SU-DHL-6 (cell line): ENCODE data around the gene TOMM34.

ENCODE experiments used
- H2AFZ ChIP-seq: fragments of 200-600 bp; sonication (generic); 2 replicates; pipeline ENCODE4 v1.6.1; 2014; ENCODE audit warnings: low read depth, mild to moderate bottlenecking, moderate library complexity, mixed read lengths, antibody characterized with exemption, low read length; ENCODE audit not compliant: severe bottlenecking
- H3F3A ChIP-seq: fragments of 200-600 bp; shearing (Covaris generic); 2 replicates; pipeline ENCODE4 v1.6.0; 2016; ENCODE audit warnings: antibody characterized with exemption, mild to moderate bottlenecking; ENCODE audit not compliant: insufficient read depth
- H3K27ac ChIP-seq: fragments of 200-600 bp; sonication (generic); 2 replicates; pipeline ENCODE4 v1.5.1; 2016; ENCODE audit warnings: low read depth, mild to moderate bottlenecking, low read length, moderate library complexity, mixed read lengths
- H3K27me3 ChIP-seq: fragments of 200-600 bp; sonication (generic), shearing (Covaris generic); 2 replicates; pipeline ENCODE4 v1.6.0; 2014; ENCODE audit warnings: mild to moderate bottlenecking, low read length
- H3K36me3 ChIP-seq: fragments of 200-600 bp; sonication (generic); 2 replicates; pipeline ENCODE4 v1.6.1; 2014; ENCODE audit warnings: mild to moderate bottlenecking, low read length, mixed read lengths
- H3K4me2 ChIP-seq: fragments of 300-600, 200-600 bp; shearing (Covaris generic), sonication (generic); 2 replicates; pipeline ENCODE4 v1.6.0; 2014; ENCODE audit warnings: low read length, low read depth, mild to moderate bottlenecking; ENCODE audit not compliant: poor library complexity, severe bottlenecking
- H3K4me3 ChIP-seq: fragments of 200-600 bp; sonication (generic); 2 replicates; pipeline ENCODE4 v1.5.1; 2014; ENCODE audit warnings: antibody characterized with exemption, low read length, mild to moderate bottlenecking, mixed read lengths; ENCODE audit not compliant: insufficient read depth, poor library complexity, severe bottlenecking
- H3K79me2 ChIP-seq: fragments of 200-600 bp; sonication (generic); 2 replicates; pipeline ENCODE4 v1.6.1; 2014; ENCODE audit warnings: mild to moderate bottlenecking, low read length, moderate library complexity; ENCODE audit not compliant: insufficient read depth
- H3K9ac ChIP-seq: fragments of 200-600 bp; sonication (generic); 2 replicates; pipeline ENCODE4 v1.7.0; 2014; ENCODE audit warnings: mild to moderate bottlenecking, low read length
- H3K9me2 ChIP-seq: fragments of 200-600 bp; sonication (generic); replicated peaks from 2 replicates; pipeline ENCODE4 v1.6.1; 2014; ENCODE audit warnings: low read length; ENCODE audit not compliant: insufficient read depth
- H3K9me3 ChIP-seq: fragments of 200-600 bp; sonication (generic); 2 replicates; pipeline ENCODE4 v1.6.1; 2014; ENCODE audit warnings: low read length, mixed read lengths; ENCODE audit not compliant: insufficient read depth
- H4K20me1 ChIP-seq: fragments of 200-600 bp; sonication (generic); 2 replicates; pipeline ENCODE4 v1.6.1; 2014; ENCODE audit warnings: low read depth, mild to moderate bottlenecking, antibody characterized with exemption, low read length, moderate library complexity, mixed read lengths
- CTCF ChIP-seq: fragments of 200-600 bp; sonication (generic); IDR thresholded peaks from one replicate; pipeline ENCODE4 v1.5.1; 2017; ENCODE audit warnings: antibody characterized with exemption, mild to moderate bottlenecking, low read length, moderate library complexity; ENCODE audit not compliant: insufficient read depth, poor library complexity, severe bottlenecking
- EZH2phosphoT487 ChIP-seq: fragments of 200-600 bp; sonication (generic), shearing (Covaris generic); conservative IDR thresholded peaks from 2 replicates; pipeline ENCODE4 v1.6.1; 2018; ENCODE audit warnings: mild to moderate bottlenecking, antibody characterized with exemption, low read length, moderate library complexity, mixed read lengths

Gene TOMM34

DNA sequence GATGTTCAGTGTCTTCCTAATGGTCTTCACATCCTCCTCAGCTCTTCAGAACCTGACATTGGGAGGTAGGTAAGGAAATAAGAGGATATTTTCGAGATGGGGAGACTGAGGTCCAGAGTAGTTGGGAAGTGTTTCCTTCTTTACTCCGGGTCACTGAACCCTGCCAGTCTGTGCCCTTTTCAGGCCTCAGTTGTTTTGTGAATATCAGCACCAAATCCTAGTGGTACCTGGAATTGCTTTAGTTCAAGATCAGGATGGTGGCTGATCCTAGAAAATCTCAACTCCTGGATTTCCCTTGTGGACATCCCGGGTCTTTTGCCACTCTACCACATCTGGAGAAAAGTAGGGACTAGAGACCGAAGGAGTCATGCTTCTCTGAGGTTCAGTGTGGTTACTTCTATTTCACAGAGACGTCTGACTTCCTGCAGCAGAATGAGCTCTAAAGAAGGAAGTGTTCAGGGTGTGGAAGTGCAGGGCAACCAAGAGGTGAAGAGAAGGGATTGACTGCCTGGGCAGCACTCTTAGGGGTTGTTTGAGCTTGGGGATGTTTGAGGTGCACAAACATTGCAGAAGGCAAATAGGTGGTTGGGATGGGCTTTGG lies 7.1 kb upstream of the TOMM34 start:
- H3K79me2 ChIP-seq, result peaks cover 60% of the 10 kb centered on the region
- H3K9me3 ChIP-seq, result no peaks in the 10 kb centered on the region
- H4K20me1 ChIP-seq, result peaks cover 6% of the 10 kb centered on the region; the same call in 1 of the 2 replicates
- TF ChIP-seq EZH2phosphoT487, result no peak
- no peak for TF ChIP-seq CTCF
- H3K27me3 ChIP-seq, result no peaks in the 10 kb centered on the region
- no peak overlapping the region for H2AFZ ChIP-seq
- H3K36me3 ChIP-seq, result peaks cover 5% of the 10 kb centered on the region; the same call in 1 of the 2 replicates
- H3K27ac ChIP-seq, result peak overlapping the region; percentile 81
- peak overlapping the region; percentile 95 for H3K4me3 ChIP-seq
- peak overlapping the region; percentile 88 for H3K4me2 ChIP-seq
- H3K9ac ChIP-seq, result peak overlapping the region; percentile 96
- H3F3A ChIP-seq, result peaks cover 39% of the 10 kb centered on the region
- no peaks in the 10 kb centered on the region for H3K9me2 ChIP-seq

- TF ChIP-seq CTCF (peak; percentile 42), EZH2phosphoT487 (no peak)
- Histone ChIP-seq H3K9ac (peak within 1 kb of the TSS; percentile 96), H3K79me2 (peaks cover 50% of the 10 kb centered on the region), H3K36me3 (no peaks in the 10 kb centered on the region), H3F3A (peaks cover 39% of the 10 kb centered on the region), H3K9me2 (no peaks in the 10 kb centered on the region), H3K27me3 (no peaks in the 10 kb centered on the region), H3K9me3 (no peaks in the 10 kb centered on the region), H3K27ac (peak within 1 kb of the TSS; percentile 81), H4K20me1 (peaks cover 6% of the 10 kb centered on the region; the same call in 1 of the 2 replicates), H3K4me3 (peak within 1 kb of the TSS; percentile 95), H2AFZ (peak within 1 kb of the TSS; percentile 78), H3K4me2 (peak within 1 kb of the TSS; percentile 88)
Observed at GRCh38 chr20:44966030-44966961, 6.1 kb upstream of the TOMM34 start, which contains the start of gene STK4. TSS of gene STK4 (plus strand) at chr20:44966512. CDS start at chr20:44966569, 57 bp downstream.

DNA sequence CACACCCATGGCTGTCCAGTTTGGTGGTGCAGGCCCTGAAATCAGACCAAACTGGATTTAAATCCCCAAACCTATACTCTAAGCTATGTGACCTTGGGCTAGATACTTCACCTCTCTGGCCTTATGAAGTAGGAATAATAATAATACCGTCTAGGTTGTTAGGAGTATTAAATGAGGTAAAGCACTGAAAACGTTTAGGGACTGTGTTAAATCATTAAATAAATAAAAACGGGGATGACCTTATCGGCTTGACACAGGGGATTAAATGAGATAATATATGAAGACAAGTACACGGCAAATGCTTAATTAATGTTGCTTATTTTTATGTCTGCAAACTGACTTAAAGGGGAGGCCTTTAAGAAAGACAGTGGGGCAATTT lies 5.4 kb upstream of the TOMM34 start:
- H3K4me2 ChIP-seq, result peak overlapping the region; percentile 88
- H3K79me2 ChIP-seq, result peaks cover 43% of the 10 kb centered on the region
- no peaks in the 10 kb centered on the region for H3K9me2 ChIP-seq
- TF ChIP-seq CTCF, result no peak
- TF ChIP-seq EZH2phosphoT487, result no peak
- H3K9ac ChIP-seq, result peak overlapping the region; percentile 96
- H3K27me3 ChIP-seq, result no peaks in the 10 kb centered on the region
- peaks cover 1% of the 10 kb centered on the region; the same call in 1 of the 2 replicates for H4K20me1 ChIP-seq
- no peaks in the 10 kb centered on the region for H3K9me3 ChIP-seq
- peak overlapping the region; percentile 64 for H3K27ac ChIP-seq
- no peaks in the 10 kb centered on the region for H3K36me3 ChIP-seq
- H3F3A ChIP-seq, result peaks cover 37% of the 10 kb centered on the region
- peak overlapping the region; percentile 54 for H3K4me3 ChIP-seq
- H2AFZ ChIP-seq, result peak overlapping the region; percentile 78
